ENCODE measurements around the gene MICALL2.
A peak's percentile ranks its signal among the peaks of the same experiment; 100 is the strongest.

MICALL2 gene

GRCh38 chr7:1436608-1437007 lies 22.7 kb downstream of the MICALL2 start:
- TF ChIP-seq ZFX (IDR thresholded peaks at IDR 0.05; ENCODE audit: borderline replicate concordance) = no peak
- H3K27ac ChIP-seq = no peak overlapping the region

- TF ChIP-seq, protein P1, sequence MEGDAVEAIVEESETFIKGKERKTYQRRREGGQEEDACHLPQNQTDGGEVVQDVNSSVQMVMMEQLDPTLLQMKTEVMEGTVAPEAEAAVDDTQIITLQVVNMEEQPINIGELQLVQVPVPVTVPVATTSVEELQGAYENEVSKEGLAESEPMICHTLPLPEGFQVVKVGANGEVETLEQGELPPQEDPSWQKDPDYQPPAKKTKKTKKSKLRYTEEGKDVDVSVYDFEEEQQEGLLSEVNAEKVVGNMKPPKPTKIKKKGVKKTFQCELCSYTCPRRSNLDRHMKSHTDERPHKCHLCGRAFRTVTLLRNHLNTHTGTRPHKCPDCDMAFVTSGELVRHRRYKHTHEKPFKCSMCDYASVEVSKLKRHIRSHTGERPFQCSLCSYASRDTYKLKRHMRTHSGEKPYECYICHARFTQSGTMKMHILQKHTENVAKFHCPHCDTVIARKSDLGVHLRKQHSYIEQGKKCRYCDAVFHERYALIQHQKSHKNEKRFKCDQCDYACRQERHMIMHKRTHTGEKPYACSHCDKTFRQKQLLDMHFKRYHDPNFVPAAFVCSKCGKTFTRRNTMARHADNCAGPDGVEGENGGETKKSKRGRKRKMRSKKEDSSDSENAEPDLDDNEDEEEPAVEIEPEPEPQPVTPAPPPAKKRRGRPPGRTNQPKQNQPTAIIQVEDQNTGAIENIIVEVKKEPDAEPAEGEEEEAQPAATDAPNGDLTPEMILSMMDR (IDR thresholded peaks at IDR 0.05) = no peak
- no peak for TF ChIP-seq ZFX (IDR thresholded peaks at IDR 0.05; ENCODE audit: borderline replicate concordance)
Observed at GRCh38 chr7:1434891-1435670, 24.2 kb downstream of the MICALL2 start.

GRCh38 chr7:1434165-1434718 lies 25.0 kb downstream of the MICALL2 start:
- no peak overlapping the region for H3K27ac ChIP-seq
- TF ChIP-seq ZFX (IDR thresholded peaks at IDR 0.05; ENCODE audit: borderline replicate concordance) = no peak
- TF ChIP-seq, protein P1 (IDR thresholded peaks at IDR 0.05) = no peak

More at GRCh38 chr7:1434891-1435670, 24.2 kb downstream of the MICALL2 start:
- H3K27ac ChIP-seq = no peak overlapping the region

DNA sequence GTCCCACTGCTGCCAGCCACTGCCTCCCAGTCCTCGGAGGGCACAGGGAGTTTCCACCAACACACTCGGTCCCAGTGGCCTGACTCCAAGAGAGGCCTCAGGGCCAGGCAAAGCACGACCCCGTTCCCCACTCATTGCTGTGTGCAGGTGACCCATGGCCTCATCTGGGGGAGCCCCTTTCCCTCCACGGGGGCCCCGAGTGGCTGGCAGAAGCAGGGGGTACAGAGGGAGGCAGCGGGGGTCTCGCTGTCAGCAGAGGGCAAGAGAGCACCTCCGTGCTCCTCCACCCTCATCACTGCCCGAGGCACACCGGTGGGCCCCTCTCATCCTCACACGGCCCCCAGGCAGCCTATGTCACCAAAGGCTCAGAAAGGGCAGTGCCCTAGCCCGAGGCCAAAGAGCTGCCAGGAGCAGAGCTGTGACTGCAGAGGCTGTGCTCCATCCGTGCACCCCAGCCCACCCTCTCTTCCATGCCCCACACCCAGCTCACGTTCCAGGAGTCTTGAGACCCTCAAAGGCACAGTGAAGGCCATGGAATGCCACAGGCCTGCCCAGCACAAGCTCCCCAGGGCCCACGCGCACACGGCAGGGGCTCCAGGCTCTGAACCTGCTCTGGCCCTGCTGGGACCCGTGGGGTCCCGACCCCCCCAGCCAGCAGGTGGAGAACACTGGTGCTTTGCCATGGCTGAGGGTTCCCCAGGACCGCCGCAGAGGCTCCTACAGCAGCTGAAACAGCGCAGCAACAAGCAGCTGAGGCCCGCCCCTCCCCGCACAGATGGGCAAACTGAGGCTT lies 25.9 kb downstream of the MICALL2 start:
- no peak for TF ChIP-seq ZFX (IDR thresholded peaks at IDR 0.05; ENCODE audit: borderline replicate concordance)
- TF ChIP-seq, protein P1 (IDR thresholded peaks at IDR 0.05) = no peak
- no peak overlapping the region for H3K27ac ChIP-seq

GRCh38 chr7:1432411-1433082 lies 26.7 kb downstream of the MICALL2 start:
- no peak overlapping the region for H3K27ac ChIP-seq
- TF ChIP-seq, protein P1 (IDR thresholded peaks at IDR 0.05) = peak; percentile 99
- TF ChIP-seq ZFX (IDR thresholded peaks at IDR 0.05; ENCODE audit: borderline replicate concordance) = no peak

GRCh38 chr7:1431634-1432380 lies 27.5 kb downstream of the MICALL2 start:
- TF ChIP-seq, protein P1 (IDR thresholded peaks at IDR 0.05) = no peak
- TF ChIP-seq ZFX (IDR thresholded peaks at IDR 0.05; ENCODE audit: borderline replicate concordance) = no peak

DNA sequence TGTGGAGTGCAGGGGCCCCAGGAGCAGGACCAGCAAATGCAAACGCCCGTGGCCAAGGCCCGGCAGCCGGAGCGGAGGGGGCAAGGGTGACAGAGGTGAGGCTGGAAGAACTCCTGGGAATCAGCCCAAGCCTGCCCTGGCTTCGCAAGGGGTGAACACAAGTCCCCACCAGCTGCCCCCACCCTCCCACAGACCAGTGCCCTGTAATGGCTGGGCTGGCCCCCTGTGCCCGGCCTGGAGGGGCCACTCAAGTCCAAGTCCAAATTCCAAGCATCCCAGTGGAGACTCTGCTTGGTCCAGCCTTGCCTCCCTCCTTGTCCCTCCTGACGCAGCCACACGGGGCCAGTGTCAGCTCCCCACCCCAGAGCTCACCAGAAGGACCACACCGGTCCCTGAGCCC lies 28.0 kb downstream of the MICALL2 start:
- no peak overlapping the region for H3K27ac ChIP-seq
- TF ChIP-seq, protein P1 (IDR thresholded peaks at IDR 0.05) = no peak
- no peak for TF ChIP-seq ZFX (IDR thresholded peaks at IDR 0.05; ENCODE audit: borderline replicate concordance)

More at GRCh38 chr7:1431634-1432380, 27.5 kb downstream of the MICALL2 start:
- no peak overlapping the region for H3K27ac ChIP-seq

Data from 22Rv1 (cell line).